ENCODE measurements around the gene GAS6.
"Not testable (repeated sequence)": the region's sequence is repeated elsewhere in the genome, so short reads cannot be mapped to it uniquely, and the experiment has no call there.

Gene GAS6

DNA sequence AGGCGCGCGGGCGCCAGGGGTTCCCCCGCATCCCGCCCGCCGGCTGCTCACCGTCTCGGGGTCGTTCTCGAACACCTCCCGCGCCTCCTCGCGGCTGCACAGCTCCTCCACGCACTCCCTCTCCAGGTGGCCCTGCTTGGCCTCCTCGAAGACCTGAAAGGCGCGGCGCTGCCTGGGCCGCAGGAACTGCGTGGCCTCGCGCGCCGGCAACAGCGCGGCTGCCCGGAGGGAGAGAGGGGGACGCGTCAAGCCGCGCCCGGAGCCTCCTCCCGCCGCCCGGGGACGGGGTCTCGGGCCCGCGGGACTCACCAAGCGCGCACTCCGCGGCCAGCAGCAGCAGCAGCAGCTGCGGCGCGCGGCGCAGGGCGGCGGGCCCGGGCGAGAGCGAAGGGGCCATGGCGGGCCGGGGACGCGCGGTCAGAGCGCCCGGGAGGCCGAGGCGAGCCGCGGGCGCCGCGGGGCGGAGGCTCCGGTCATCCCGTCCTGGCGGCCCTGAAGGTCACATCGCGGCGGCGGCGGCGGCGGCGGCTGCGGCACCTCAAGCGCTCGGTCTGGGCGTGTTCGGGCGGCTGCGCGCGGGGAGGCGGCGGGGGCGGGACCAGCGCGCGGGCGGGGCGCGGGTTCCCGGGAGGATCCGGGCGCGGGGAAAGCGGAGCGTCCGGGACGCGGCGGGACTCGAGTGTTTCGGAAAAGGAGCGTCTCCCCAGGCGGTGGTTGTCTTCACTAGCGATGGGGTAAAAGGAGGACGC lies at the start of gene GAS6:
GAS6 (minus strand) TSS at position 553 of the 749 bp plus-strand sequence; CDS start at position 397, 156 bp downstream.
- H3K27ac ChIP-seq (ENCODE audit: low read length): no peak within 1 kb of the TSS
- H3K27me3 ChIP-seq (ENCODE audit: low read depth, low read length): no peaks in the 10 kb centered on the region
- H3K4me3 ChIP-seq (ENCODE audit: low read length): no peak within 1 kb of the TSS
- no peaks in the 10 kb centered on the region; the same call in 1 of the 2 replicates for H3K9me3 ChIP-seq (ENCODE audit: insufficient read depth, low read length)
- H4K20me1 ChIP-seq (ENCODE audit: insufficient read depth, low read length): no peaks in the 10 kb centered on the region
- no peaks in the 10 kb centered on the region for H3K4me1 ChIP-seq (ENCODE audit: low read length)
- H3K79me2 ChIP-seq (ENCODE audit: low read length): no peaks in the 10 kb centered on the region
- H3K4me2 ChIP-seq (ENCODE audit: low read length): no peak within 1 kb of the TSS
- H3K9ac ChIP-seq (ENCODE audit: low read length): no peak within 1 kb of the TSS
- no peak for TF ChIP-seq EZH2phosphoT487 (IDR thresholded peaks at IDR 0.05; ENCODE audit: low read depth)
- TF ChIP-seq, protein P1, sequence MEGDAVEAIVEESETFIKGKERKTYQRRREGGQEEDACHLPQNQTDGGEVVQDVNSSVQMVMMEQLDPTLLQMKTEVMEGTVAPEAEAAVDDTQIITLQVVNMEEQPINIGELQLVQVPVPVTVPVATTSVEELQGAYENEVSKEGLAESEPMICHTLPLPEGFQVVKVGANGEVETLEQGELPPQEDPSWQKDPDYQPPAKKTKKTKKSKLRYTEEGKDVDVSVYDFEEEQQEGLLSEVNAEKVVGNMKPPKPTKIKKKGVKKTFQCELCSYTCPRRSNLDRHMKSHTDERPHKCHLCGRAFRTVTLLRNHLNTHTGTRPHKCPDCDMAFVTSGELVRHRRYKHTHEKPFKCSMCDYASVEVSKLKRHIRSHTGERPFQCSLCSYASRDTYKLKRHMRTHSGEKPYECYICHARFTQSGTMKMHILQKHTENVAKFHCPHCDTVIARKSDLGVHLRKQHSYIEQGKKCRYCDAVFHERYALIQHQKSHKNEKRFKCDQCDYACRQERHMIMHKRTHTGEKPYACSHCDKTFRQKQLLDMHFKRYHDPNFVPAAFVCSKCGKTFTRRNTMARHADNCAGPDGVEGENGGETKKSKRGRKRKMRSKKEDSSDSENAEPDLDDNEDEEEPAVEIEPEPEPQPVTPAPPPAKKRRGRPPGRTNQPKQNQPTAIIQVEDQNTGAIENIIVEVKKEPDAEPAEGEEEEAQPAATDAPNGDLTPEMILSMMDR (IDR thresholded peaks at IDR 0.05; ENCODE audit: low read depth, low read length): no peak
- no peaks in the 10 kb centered on the region for H3K36me3 ChIP-seq (replicated peaks; ENCODE audit: low read depth, low read length)
- H2AFZ ChIP-seq (ENCODE audit: low read depth, low read length): no peak within 1 kb of the TSS

DNA sequence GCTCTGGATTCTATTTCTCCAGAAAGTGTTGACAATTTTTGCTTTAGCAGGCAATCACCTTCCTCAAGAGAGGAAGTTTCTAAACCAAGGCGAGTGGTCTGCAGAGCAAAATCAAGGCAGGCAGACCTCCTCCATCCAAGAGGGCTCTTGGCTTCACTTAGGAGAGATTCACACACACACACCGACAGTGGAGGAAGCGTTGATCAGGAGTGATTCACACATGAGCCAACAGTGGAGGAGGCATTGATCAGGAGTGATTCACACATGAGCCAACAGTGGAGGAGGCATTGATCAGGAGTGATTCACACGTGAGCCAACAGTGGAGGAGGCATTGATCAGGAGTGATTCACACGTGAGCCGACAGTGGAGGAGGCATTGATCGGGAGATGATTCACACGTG lies 49.5 kb upstream of the GAS6 start:
- H3K27me3 ChIP-seq (ENCODE audit: low read depth, low read length): peaks cover 22% of the 10 kb centered on the region
- not testable (repeated sequence) for H2AFZ ChIP-seq (ENCODE audit: low read depth, low read length); H3K9me3 ChIP-seq (ENCODE audit: insufficient read depth, low read length); H3K79me2 ChIP-seq (ENCODE audit: low read length); H4K20me1 ChIP-seq (ENCODE audit: insufficient read depth, low read length); H3K27ac ChIP-seq (ENCODE audit: low read length); H3K4me1 ChIP-seq (ENCODE audit: low read length); H3K36me3 ChIP-seq (replicated peaks; ENCODE audit: low read depth, low read length); H3K4me2 ChIP-seq (ENCODE audit: low read length); H3K4me3 ChIP-seq (ENCODE audit: low read length); H3K9ac ChIP-seq (ENCODE audit: low read length)

DNA sequence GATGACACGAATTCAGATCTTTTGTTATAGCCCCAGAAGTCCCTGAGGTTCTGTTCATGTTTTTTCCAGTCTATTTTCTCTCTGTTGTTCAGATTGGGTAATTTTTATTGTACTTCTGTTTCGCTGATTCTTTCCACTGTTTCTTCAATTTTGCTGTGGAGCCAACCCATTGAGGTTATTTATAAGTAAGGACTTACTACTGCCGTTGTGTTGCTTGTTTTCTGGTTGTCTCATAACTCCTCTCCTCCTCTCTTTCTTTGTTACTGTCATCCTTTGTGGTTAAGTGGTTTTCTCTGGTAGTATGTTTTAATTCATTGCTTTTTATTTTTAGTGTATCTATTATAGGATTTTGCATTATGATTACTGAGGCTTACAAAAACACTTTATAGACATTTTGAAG lies 48.7 kb upstream of the GAS6 start:
- Histone ChIP-seq H3K4me3 (ENCODE audit: low read length) (no peak overlapping the region), H3K4me1 (ENCODE audit: low read length) (no peaks in the 10 kb centered on the region), H3K27ac (ENCODE audit: low read length) (no peak overlapping the region), H3K79me2 (ENCODE audit: low read length) (no peaks in the 10 kb centered on the region), H3K9me3 (ENCODE audit: insufficient read depth, low read length) (no peaks in the 10 kb centered on the region), H4K20me1 (ENCODE audit: insufficient read depth, low read length) (no peaks in the 10 kb centered on the region), H3K9ac (ENCODE audit: low read length) (no peak overlapping the region), H3K4me2 (ENCODE audit: low read length) (no peak overlapping the region), H3K36me3 (replicated peaks; ENCODE audit: low read depth, low read length) (no peaks in the 10 kb centered on the region), H2AFZ (ENCODE audit: low read depth, low read length) (no peak overlapping the region), H3K27me3 (ENCODE audit: low read depth, low read length) (peaks cover 28% of the 10 kb centered on the region)
- TF ChIP-seq, protein P1 (IDR thresholded peaks at IDR 0.05; ENCODE audit: low read depth, low read length): no peak
- TF ChIP-seq EZH2phosphoT487 (IDR thresholded peaks at IDR 0.05; ENCODE audit: low read depth): no peak

DNA sequence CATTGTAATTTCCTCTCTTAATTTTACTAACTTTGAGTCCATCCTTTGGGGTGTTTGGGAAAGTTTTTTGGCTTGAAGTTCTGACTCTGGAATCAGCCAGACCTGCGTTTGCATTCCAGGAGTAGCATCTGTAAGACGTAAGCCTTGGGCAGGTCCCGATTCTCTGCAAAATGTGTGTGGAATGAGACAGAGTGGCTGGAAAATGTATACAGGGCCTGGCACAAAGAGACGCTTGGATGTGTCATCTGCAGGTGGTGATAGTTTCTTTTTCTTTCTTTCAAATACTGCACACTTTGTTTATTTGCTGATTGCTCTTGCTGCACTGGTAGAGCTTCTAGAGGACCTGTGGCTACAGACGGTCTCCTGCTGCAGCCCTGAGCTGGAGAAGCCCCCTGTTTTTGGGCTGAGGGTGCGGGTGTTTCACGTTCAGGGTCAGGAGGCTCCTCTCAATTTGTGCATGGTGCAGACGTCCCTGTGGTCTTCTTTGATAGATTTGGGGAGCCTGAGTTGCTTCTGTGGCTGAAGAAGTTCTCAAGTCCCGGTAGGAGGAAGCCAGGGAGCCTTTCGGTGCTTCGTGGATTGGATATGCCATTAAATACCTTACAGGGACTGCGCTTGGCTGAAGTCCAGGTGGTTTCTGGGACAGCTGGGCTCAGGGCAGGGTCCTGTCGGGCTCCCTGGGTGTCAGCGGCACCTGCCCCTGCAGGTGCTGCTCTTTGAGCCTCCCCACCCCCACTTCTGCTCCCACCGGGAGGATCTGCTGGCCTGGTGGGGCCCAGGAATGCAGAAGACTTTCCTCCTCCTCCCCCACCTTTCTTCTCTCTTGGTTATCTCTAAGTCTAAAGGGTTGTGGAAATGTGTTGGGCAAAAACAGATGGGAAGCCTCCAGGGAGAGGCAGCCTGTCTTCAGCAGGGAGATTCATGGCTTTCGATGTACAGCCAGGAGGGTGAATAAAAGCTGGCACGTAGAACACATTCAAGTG lies 44.0 kb upstream of the GAS6 start:
- no peak overlapping the region for H3K4me3 ChIP-seq (ENCODE audit: low read length)
- H3K27ac ChIP-seq (ENCODE audit: low read length): no peak overlapping the region
- no peak overlapping the region for H3K9ac ChIP-seq (ENCODE audit: low read length)
- H3K79me2 ChIP-seq (ENCODE audit: low read length): no peaks in the 10 kb centered on the region
- no peak overlapping the region for H2AFZ ChIP-seq (ENCODE audit: low read depth, low read length)
- H3K4me1 ChIP-seq (ENCODE audit: low read length): no peaks in the 10 kb centered on the region
- no peaks in the 10 kb centered on the region for H4K20me1 ChIP-seq (ENCODE audit: insufficient read depth, low read length)
- TF ChIP-seq, protein P1 (IDR thresholded peaks at IDR 0.05; ENCODE audit: low read depth, low read length): no peak
- TF ChIP-seq EZH2phosphoT487 (IDR thresholded peaks at IDR 0.05; ENCODE audit: low read depth): no peak
- H3K27me3 ChIP-seq (ENCODE audit: low read depth, low read length): peaks cover 35% of the 10 kb centered on the region
- H3K9me3 ChIP-seq (ENCODE audit: insufficient read depth, low read length): no peaks in the 10 kb centered on the region
- H3K4me2 ChIP-seq (ENCODE audit: low read length): no peak overlapping the region
- no peaks in the 10 kb centered on the region for H3K36me3 ChIP-seq (replicated peaks; ENCODE audit: low read depth, low read length)

Data from OCI-LY3 (cell line).